Thyroid gland (tissue), 4 donors: ENCODE measurements around the gene ANXA2R.

ENCODE experiments used
- POLR2A ChIP-seq, 2 donors: fragments of 450-650 bp; IDR thresholded peaks; one replicate each; pipeline ENCODE4 v1.6.1; 2017; ENCODE audit warnings: antibody characterized with exemption in 2 of 2, mild to moderate bottlenecking in 2 of 2, moderate library complexity in 1 of 2
- TF ChIP-seq, protein P1 (sequence below), 6 experiments: fragments of 200-600 bp in 3 of 6; fragments of 450-650 bp in 3 of 6; sonication (generic) in 3 of 6; IDR thresholded peaks; one replicate each; pipeline ENCODE4 v1.5.1; 2016 to 2019; ENCODE audit warnings: antibody characterized with exemption in 6 of 6, mild to moderate bottlenecking in 2 of 6, inconsistent platforms in 1 of 6, moderate library complexity in 1 of 6

DNA sequence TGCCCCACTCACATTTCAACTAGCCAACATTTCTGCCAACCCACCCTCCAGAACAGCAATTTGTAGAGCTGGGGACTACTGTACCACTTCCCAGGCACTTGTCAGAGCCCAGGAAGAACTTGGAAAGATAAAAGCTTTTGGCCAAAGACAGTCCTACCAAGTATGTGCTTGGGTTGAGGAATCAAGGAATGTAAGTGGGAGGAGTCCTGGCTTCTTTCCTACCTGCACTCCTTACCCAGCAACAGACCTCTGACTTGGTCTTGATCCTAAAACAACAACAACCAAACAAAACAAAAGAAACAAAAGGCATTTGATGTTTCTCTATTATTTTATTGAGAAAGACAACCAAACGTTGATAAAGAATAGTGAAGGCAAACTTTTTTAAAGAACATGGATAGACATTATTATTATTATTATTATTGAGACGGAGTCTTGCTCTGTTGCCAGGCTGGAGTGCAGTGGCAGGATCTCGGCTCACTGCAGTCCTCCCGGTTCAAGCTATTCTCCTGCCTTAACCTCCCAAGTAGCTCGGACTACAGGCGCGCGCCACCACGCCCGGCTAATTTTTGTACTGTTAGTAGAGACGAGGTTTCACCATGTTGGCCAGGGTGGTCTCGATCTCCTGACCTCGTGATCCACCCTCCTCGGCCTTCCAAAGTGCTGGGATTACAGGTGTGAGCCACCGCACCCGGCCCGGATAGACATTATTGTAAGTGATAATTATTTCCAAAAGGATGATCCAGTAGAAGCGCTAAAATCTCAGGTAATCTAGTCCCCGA is 33.5 kb downstream of the ANXA2R start:
- TF ChIP-seq POLR2A (IDR thresholded peaks at IDR 0.05): no peak
- TF ChIP-seq, protein P1, sequence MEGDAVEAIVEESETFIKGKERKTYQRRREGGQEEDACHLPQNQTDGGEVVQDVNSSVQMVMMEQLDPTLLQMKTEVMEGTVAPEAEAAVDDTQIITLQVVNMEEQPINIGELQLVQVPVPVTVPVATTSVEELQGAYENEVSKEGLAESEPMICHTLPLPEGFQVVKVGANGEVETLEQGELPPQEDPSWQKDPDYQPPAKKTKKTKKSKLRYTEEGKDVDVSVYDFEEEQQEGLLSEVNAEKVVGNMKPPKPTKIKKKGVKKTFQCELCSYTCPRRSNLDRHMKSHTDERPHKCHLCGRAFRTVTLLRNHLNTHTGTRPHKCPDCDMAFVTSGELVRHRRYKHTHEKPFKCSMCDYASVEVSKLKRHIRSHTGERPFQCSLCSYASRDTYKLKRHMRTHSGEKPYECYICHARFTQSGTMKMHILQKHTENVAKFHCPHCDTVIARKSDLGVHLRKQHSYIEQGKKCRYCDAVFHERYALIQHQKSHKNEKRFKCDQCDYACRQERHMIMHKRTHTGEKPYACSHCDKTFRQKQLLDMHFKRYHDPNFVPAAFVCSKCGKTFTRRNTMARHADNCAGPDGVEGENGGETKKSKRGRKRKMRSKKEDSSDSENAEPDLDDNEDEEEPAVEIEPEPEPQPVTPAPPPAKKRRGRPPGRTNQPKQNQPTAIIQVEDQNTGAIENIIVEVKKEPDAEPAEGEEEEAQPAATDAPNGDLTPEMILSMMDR (IDR thresholded peaks at IDR 0.05): no peak
